BLaER1 treated with 17β-estradiol and CSF1 and Interleukin-3, amounts not matched to agents 10 nM and 100 nM (cell line): ENCODE data around the gene SMIM35.

Experiments
- H3K27ac ChIP-seq, 11 experiments: shearing (Covaris generic); formaldehyde crosslinking; 2 replicates each; pipeline ENCODE4 v1.8.1; 2022
- H3K27me3 ChIP-seq, 11 experiments: shearing (Covaris generic); formaldehyde crosslinking; 2 replicates each; pipeline ENCODE4 v1.8.1; 2022
- H3K36me3 ChIP-seq, 11 experiments: shearing (Covaris generic); formaldehyde crosslinking; 2 replicates each; pipeline ENCODE4 v1.8.1; 2022
- H3K4me1 ChIP-seq, 10 experiments: shearing (Covaris generic); formaldehyde crosslinking; 2 replicates each; pipeline ENCODE4 v1.8.1; 2022
- H3K4me2 ChIP-seq, 11 experiments: shearing (Covaris generic); formaldehyde crosslinking; 2 replicates each; pipeline ENCODE4 v1.8.1; 2022
- H3K4me3 ChIP-seq, 10 experiments: shearing (Covaris generic); formaldehyde crosslinking; 2 replicates each; pipeline ENCODE4 v1.8.1; 2022
- H3K9ac ChIP-seq, 11 experiments: shearing (Covaris generic); formaldehyde crosslinking; 2 replicates each; pipeline ENCODE4 v1.8.1; 2022
- H3K9me3 ChIP-seq, 11 experiments: shearing (Covaris generic); formaldehyde crosslinking; replicated peaks in 1 of 11; 2 replicates each; pipeline ENCODE4 v1.8.1; 2022
- H4K20me1 ChIP-seq, 11 experiments: shearing (Covaris generic); formaldehyde crosslinking; 2 replicates each; pipeline ENCODE4 v1.8.1; 2022
- Cebpa-rat ChIP-seq, 11 experiments: shearing (Covaris generic); IDR thresholded peaks; 2 replicates each; pipeline ENCODE4 v1.8.1; 2022

SMIM35 gene

GRCh38 chr11:118050208-118050891 is 36.4 kb downstream of the SMIM35 start:
- no peaks in the 10 kb centered on the region for H3K27me3 ChIP-seq

GRCh38 chr11:118049771-118050170 is 37.0 kb downstream of the SMIM35 start:
- H3K4me3 ChIP-seq = no peak overlapping the region
- H3K27me3 ChIP-seq = no peaks in the 10 kb centered on the region
- H3K36me3 ChIP-seq = no peaks in the 10 kb centered on the region
- peaks cover 9 to 33% (median 14%) of the 10 kb centered on the region in 10 experiments; a peak in 16 of 20 replicates for H3K4me1 ChIP-seq
- no peak overlapping the region for H3K9ac ChIP-seq
- TF ChIP-seq Cebpa-rat (IDR thresholded peaks at IDR 0.05) = no peak
- no peaks in the 10 kb centered on the region for H3K9me3 ChIP-seq
- no peaks in the 10 kb centered on the region; a peak in 2 of 22 replicates for H4K20me1 ChIP-seq
- no peak overlapping the region for H3K4me2 ChIP-seq
- no peak overlapping the region for H3K27ac ChIP-seq

More at GRCh38 chr11:118050208-118050891, 36.4 kb downstream of the SMIM35 start:
- H3K36me3 ChIP-seq = no peaks in the 10 kb centered on the region
- TF ChIP-seq Cebpa-rat (IDR thresholded peaks at IDR 0.05) = no peak
- H3K27ac ChIP-seq = no peak overlapping the region
- no peak overlapping the region for H3K4me2 ChIP-seq
- no peak overlapping the region for H3K9ac ChIP-seq
- H3K4me3 ChIP-seq = no peak overlapping the region
- H3K9me3 ChIP-seq = no peaks in the 10 kb centered on the region
- H4K20me1 ChIP-seq = no peaks in the 10 kb centered on the region; a peak in 2 of 22 replicates
- H3K4me1 ChIP-seq = peaks cover 9 to 33% (median 14%) of the 10 kb centered on the region in 10 experiments; a peak in 16 of 20 replicates

- no peaks in the 10 kb centered on the region; a peak in 2 of 22 replicates for H4K20me1 ChIP-seq
- H3K9me3 ChIP-seq = no peaks in the 10 kb centered on the region
- no peaks in the 10 kb centered on the region for H3K27me3 ChIP-seq
- no peak overlapping the region for H3K27ac ChIP-seq
- no peak for TF ChIP-seq Cebpa-rat (IDR thresholded peaks at IDR 0.05)
- H3K4me2 ChIP-seq = peak overlapping the region in 1 of 11 experiments; percentile 9; a peak in 1 of 22 replicates
- no peak overlapping the region for H3K4me3 ChIP-seq
- no peak overlapping the region for H3K9ac ChIP-seq
- H3K36me3 ChIP-seq = no peaks in the 10 kb centered on the region
- peaks cover 9 to 33% (median 14%) of the 10 kb centered on the region in 10 experiments; a peak in 16 of 20 replicates for H3K4me1 ChIP-seq
These were observed 38.0 kb downstream of the SMIM35 start for GRCh38 chr11:118048472-118049370.

GRCh38 chr11:118047749-118048148 is 39.0 kb downstream of the SMIM35 start:
- no peaks in the 10 kb centered on the region for H3K27me3 ChIP-seq
- H3K36me3 ChIP-seq = no peaks in the 10 kb centered on the region
- H3K9ac ChIP-seq = no peak overlapping the region
- TF ChIP-seq Cebpa-rat (IDR thresholded peaks at IDR 0.05) = no peak
- H3K4me2 ChIP-seq = no peak overlapping the region
- H4K20me1 ChIP-seq = no peaks in the 10 kb centered on the region; a peak in 2 of 22 replicates
- no peaks in the 10 kb centered on the region for H3K9me3 ChIP-seq
- H3K27ac ChIP-seq = no peak overlapping the region
- H3K4me3 ChIP-seq = no peak overlapping the region
- peaks cover 9 to 29% (median 12%) of the 10 kb centered on the region in 10 experiments; a peak in 16 of 20 replicates for H3K4me1 ChIP-seq

GRCh38 chr11:118046964-118047700 is 39.6 kb downstream of the SMIM35 start:
- no peak overlapping the region for H3K27ac ChIP-seq
- no peaks in the 10 kb centered on the region for H3K9me3 ChIP-seq
- no peak for TF ChIP-seq Cebpa-rat (IDR thresholded peaks at IDR 0.05)
- H3K4me2 ChIP-seq = no peak overlapping the region
- peaks cover 4 to 26% (median 6%) of the 10 kb centered on the region in 10 experiments; a peak in 16 of 20 replicates for H3K4me1 ChIP-seq
- H3K27me3 ChIP-seq = no peaks in the 10 kb centered on the region
- H3K36me3 ChIP-seq = no peaks in the 10 kb centered on the region
- no peak overlapping the region for H3K9ac ChIP-seq
- H3K4me3 ChIP-seq = no peak overlapping the region
- H4K20me1 ChIP-seq = no peaks in the 10 kb centered on the region; a peak in 1 of 22 replicates

- Histone ChIP-seq H3K4me1 (peaks cover 0 to 18% (median 0%) of the 10 kb centered on the region in 10 experiments; a peak in 3 of 20 replicates), H3K4me2 (no peak overlapping the region; a peak in 1 of 22 replicates), H3K4me3 (no peak overlapping the region), H4K20me1 (no peaks in the 10 kb centered on the region; a peak in 1 of 22 replicates), H3K9me3 (no peaks in the 10 kb centered on the region), H3K36me3 (no peaks in the 10 kb centered on the region), H3K9ac (no peak overlapping the region), H3K27me3 (no peaks in the 10 kb centered on the region), H3K27ac (no peak overlapping the region)
- TF ChIP-seq Cebpa-rat (IDR thresholded peaks at IDR 0.05) = no peak
These were observed 40.5 kb downstream of the SMIM35 start for GRCh38 chr11:118046051-118046963.

- Histone ChIP-seq H3K9ac (no peak overlapping the region), H3K36me3 (no peaks in the 10 kb centered on the region), H3K4me3 (no peak overlapping the region), H3K9me3 (no peaks in the 10 kb centered on the region), H3K4me1 (peaks cover 0 to 17% (median 0%) of the 10 kb centered on the region in 10 experiments; a peak in 3 of 20 replicates), H3K4me2 (no peak overlapping the region), H4K20me1 (no peaks in the 10 kb centered on the region; a peak in 1 of 22 replicates), H3K27me3 (no peaks in the 10 kb centered on the region), H3K27ac (no peak overlapping the region)
- TF ChIP-seq Cebpa-rat (IDR thresholded peaks at IDR 0.05) = no peak
These were observed 41.6 kb downstream of the SMIM35 start for GRCh38 chr11:118045191-118045590.

GRCh38 chr11:118042796-118043195 is 44.0 kb downstream of the SMIM35 start:
- H3K4me1 ChIP-seq = peaks cover 0 to 17% (median 0%) of the 10 kb centered on the region in 10 experiments; a peak in 2 of 20 replicates
- H3K36me3 ChIP-seq = no peaks in the 10 kb centered on the region
- no peaks in the 10 kb centered on the region for H4K20me1 ChIP-seq
- TF ChIP-seq Cebpa-rat (IDR thresholded peaks at IDR 0.05) = no peak
- H3K27me3 ChIP-seq = no peaks in the 10 kb centered on the region
- H3K9me3 ChIP-seq = no peaks in the 10 kb centered on the region
- H3K4me2 ChIP-seq = no peak overlapping the region
- no peak overlapping the region for H3K9ac ChIP-seq
- no peak overlapping the region for H3K4me3 ChIP-seq
- no peak overlapping the region for H3K27ac ChIP-seq
